Measurements from ENCODE around the gene MRPS7. TPM values are rescaled to one million over a fixed set of nuclear protein-coding genes. Genes with fewer than 3 reads are reported as not detected.
A peak's percentile ranks its signal among the peaks of the same experiment; 100 is the strongest.

The MRPS7 gene
- total and polyA plus RNA-seq, 9 of the 15 experiments (the other 6 are each of a cell fraction or from before 2014, with no cell fraction given), result 107 to 244 (median 132) TPM

DNA sequence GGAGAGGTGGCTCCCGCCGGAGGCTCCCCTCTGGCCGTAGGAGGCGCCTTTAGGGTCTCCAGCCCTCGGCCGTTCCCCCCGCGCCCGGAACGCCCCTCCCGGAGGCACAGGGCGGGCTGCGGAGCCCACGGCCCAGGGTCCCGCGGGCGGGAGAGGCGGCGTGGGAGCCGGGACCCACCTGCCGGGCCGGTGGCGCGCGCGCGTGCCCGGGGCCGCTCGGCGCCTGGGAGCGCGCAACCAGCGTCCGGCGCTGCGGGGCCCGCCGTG lies 9.2 kb downstream of the MRPS7 start, which contains the start of gene MIF4GD (continued):
- TF ChIP-seq HNRNPL (IDR thresholded peaks at IDR 0.05; ENCODE audit: low read depth, low read length) (no peak; the same call in 1 of the 2 replicates), PHTF2 (CRISPR knock-in tag; IDR thresholded peaks at IDR 0.05) (no peak), LEF1 (IDR thresholded peaks at IDR 0.05) (no peak), TSC22D4 (tag; IDR thresholded peaks at IDR 0.05) (no peak), FOXK2 (conservative IDR thresholded peaks at IDR 0.05 in 1 of 2, IDR thresholded peaks at IDR 0.05 in 1 of 2; ENCODE audit: low read depth in 2 of 2) (no peak), CXXC5 (CRISPR knock-in tag; IDR thresholded peaks at IDR 0.05) (no peak; the same call in 1 of the 2 replicates), HOXB6 (CRISPR knock-in tag; IDR thresholded peaks at IDR 0.05; ENCODE audit: borderline replicate concordance) (no peak), ERF (CRISPR knock-in tag; IDR thresholded peaks at IDR 0.05) (0 out of 2 replicates have a peak, but pooled peaks have one; percentile 80), KLF6 (CRISPR knock-in tag; IDR thresholded peaks at IDR 0.05; ENCODE audit: borderline replicate concordance) (no peak), CHD1 (IDR thresholded peaks at IDR 0.05; ENCODE audit: low read length) (no peak), KHSRP (IDR thresholded peaks at IDR 0.05) (no peak), HDAC8 (tag; IDR thresholded peaks at IDR 0.05) (no peak), WHSC1 (IDR thresholded peaks at IDR 0.05; ENCODE audit: low read length) (no peak), BACH1 (tag; IDR thresholded peaks at IDR 0.05) (no peak), ZZZ3 (IDR thresholded peaks at IDR 0.05) (no peak), FOSL1 (tag; conservative IDR thresholded peaks at IDR 0.05) (no peak), ZNF232 (CRISPR knock-in tag; IDR thresholded peaks at IDR 0.05) (no peak), ZNF124 (CRISPR knock-in tag; IDR thresholded peaks at IDR 0.05) (no peak)
- TF ChIP-seq, protein P1, sequence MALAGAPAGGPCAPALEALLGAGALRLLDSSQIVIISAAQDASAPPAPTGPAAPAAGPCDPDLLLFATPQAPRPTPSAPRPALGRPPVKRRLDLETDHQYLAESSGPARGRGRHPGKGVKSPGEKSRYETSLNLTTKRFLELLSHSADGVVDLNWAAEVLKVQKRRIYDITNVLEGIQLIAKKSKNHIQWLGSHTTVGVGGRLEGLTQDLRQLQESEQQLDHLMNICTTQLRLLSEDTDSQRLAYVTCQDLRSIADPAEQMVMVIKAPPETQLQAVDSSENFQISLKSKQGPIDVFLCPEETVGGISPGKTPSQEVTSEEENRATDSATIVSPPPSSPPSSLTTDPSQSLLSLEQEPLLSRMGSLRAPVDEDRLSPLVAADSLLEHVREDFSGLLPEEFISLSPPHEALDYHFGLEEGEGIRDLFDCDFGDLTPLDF (CRISPR knock-in tag; IDR thresholded peaks at IDR 0.05), result no peak
- TF ChIP-seq, protein P2, sequence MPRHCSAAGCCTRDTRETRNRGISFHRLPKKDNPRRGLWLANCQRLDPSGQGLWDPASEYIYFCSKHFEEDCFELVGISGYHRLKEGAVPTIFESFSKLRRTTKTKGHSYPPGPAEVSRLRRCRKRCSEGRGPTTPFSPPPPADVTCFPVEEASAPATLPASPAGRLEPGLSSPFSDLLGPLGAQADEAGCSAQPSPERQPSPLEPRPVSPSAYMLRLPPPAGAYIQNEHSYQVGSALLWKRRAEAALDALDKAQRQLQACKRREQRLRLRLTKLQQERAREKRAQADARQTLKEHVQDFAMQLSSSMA (CRISPR knock-in tag; IDR thresholded peaks at IDR 0.05), result no peak
- TF ChIP-seq, protein P3, sequence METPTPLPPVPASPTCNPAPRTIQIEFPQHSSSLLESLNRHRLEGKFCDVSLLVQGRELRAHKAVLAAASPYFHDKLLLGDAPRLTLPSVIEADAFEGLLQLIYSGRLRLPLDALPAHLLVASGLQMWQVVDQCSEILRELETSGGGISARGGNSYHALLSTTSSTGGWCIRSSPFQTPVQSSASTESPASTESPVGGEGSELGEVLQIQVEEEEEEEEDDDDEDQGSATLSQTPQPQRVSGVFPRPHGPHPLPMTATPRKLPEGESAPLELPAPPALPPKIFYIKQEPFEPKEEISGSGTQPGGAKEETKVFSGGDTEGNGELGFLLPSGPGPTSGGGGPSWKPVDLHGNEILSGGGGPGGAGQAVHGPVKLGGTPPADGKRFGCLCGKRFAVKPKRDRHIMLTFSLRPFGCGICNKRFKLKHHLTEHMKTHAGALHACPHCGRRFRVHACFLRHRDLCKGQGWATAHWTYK (CRISPR knock-in tag; IDR thresholded peaks at IDR 0.05), result peak; percentile 57; the same call in 1 of the 2 replicates
- TF ChIP-seq, protein P4, sequence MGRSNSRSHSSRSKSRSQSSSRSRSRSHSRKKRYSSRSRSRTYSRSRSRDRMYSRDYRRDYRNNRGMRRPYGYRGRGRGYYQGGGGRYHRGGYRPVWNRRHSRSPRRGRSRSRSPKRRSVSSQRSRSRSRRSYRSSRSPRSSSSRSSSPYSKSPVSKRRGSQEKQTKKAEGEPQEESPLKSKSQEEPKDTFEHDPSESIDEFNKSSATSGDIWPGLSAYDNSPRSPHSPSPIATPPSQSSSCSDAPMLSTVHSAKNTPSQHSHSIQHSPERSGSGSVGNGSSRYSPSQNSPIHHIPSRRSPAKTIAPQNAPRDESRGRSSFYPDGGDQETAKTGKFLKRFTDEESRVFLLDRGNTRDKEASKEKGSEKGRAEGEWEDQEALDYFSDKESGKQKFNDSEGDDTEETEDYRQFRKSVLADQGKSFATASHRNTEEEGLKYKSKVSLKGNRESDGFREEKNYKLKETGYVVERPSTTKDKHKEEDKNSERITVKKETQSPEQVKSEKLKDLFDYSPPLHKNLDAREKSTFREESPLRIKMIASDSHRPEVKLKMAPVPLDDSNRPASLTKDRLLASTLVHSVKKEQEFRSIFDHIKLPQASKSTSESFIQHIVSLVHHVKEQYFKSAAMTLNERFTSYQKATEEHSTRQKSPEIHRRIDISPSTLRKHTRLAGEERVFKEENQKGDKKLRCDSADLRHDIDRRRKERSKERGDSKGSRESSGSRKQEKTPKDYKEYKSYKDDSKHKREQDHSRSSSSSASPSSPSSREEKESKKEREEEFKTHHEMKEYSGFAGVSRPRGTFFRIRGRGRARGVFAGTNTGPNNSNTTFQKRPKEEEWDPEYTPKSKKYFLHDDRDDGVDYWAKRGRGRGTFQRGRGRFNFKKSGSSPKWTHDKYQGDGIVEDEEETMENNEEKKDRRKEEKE (IDR thresholded peaks at IDR 0.05; ENCODE audit: borderline replicate concordance in 1 of 2, control insufficient read depth in 1 of 2, low read depth in 2 of 2, low read length in 1 of 2), result no peak
- TF ChIP-seq, protein P5, sequence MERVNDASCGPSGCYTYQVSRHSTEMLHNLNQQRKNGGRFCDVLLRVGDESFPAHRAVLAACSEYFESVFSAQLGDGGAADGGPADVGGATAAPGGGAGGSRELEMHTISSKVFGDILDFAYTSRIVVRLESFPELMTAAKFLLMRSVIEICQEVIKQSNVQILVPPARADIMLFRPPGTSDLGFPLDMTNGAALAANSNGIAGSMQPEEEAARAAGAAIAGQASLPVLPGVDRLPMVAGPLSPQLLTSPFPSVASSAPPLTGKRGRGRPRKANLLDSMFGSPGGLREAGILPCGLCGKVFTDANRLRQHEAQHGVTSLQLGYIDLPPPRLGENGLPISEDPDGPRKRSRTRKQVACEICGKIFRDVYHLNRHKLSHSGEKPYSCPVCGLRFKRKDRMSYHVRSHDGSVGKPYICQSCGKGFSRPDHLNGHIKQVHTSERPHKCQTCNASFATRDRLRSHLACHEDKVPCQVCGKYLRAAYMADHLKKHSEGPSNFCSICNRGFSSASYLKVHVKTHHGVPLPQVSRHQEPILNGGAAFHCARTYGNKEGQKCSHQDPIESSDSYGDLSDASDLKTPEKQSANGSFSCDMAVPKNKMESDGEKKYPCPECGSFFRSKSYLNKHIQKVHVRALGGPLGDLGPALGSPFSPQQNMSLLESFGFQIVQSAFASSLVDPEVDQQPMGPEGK (CRISPR knock-in tag; IDR thresholded peaks at IDR 0.05; ENCODE audit: borderline replicate concordance), result no peak

Measured in K562 (cell line).